BLaER1 (cell line): ENCODE measurements around the gene OR2T1.
"Not testable (repeated sequence)": the region's sequence is repeated elsewhere in the genome, so short reads cannot be mapped to it uniquely, and the experiment has no call there.

Experiments used
- H3K27ac ChIP-seq: shearing (Covaris generic); formaldehyde crosslinking; 2 replicates; pipeline ENCODE4 v1.8.1; 2022
- H3K27me3 ChIP-seq: shearing (Covaris generic); formaldehyde crosslinking; 2 replicates; pipeline ENCODE4 v1.8.1; 2022
- H3K36me3 ChIP-seq: shearing (Covaris generic); formaldehyde crosslinking; 2 replicates; pipeline ENCODE4 v1.8.1; 2022
- H3K4me1 ChIP-seq: shearing (Covaris generic); formaldehyde crosslinking; 2 replicates; pipeline ENCODE4 v1.8.1; 2022
- H3K4me2 ChIP-seq: shearing (Covaris generic); formaldehyde crosslinking; 2 replicates; pipeline ENCODE4 v1.8.1; 2022
- H3K4me3 ChIP-seq: shearing (Covaris generic); formaldehyde crosslinking; 2 replicates; pipeline ENCODE4 v1.8.1; 2022
- H3K9ac ChIP-seq: shearing (Covaris generic); formaldehyde crosslinking; 2 replicates; pipeline ENCODE4 v1.8.1; 2022
- H3K9me3 ChIP-seq: shearing (Covaris generic); formaldehyde crosslinking; 2 replicates; pipeline ENCODE4 v1.8.1; 2022
- H4K20me1 ChIP-seq: shearing (Covaris generic); formaldehyde crosslinking; 2 replicates; pipeline ENCODE4 v1.8.1; 2022

OR2T1 gene

DNA sequence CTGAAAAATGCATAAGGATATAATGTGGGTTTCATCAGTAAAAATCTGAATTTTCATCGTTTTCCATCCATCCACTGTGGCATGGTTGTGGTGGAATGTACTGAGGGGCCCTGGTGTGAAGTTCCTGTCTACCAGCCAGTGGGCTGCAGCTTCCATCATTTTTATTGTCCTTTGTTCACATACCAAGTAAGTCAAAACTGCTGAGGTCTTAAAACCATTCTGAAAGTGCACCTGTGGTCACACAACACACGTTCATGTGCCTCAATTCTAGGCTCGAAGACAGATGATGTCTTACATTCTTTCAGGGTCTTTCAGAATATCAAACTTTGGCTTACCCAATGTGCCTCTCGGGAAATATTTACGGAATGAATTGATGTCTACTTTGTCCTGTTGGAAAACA lies 36.4 kb downstream of the OR2T1 start:
- not testable (repeated sequence) for H3K36me3 ChIP-seq, H3K4me2 ChIP-seq, H3K27me3 ChIP-seq, H3K27ac ChIP-seq, H3K4me3 ChIP-seq, H3K4me1 ChIP-seq, H3K9me3 ChIP-seq, H3K9ac ChIP-seq, H4K20me1 ChIP-seq

DNA sequence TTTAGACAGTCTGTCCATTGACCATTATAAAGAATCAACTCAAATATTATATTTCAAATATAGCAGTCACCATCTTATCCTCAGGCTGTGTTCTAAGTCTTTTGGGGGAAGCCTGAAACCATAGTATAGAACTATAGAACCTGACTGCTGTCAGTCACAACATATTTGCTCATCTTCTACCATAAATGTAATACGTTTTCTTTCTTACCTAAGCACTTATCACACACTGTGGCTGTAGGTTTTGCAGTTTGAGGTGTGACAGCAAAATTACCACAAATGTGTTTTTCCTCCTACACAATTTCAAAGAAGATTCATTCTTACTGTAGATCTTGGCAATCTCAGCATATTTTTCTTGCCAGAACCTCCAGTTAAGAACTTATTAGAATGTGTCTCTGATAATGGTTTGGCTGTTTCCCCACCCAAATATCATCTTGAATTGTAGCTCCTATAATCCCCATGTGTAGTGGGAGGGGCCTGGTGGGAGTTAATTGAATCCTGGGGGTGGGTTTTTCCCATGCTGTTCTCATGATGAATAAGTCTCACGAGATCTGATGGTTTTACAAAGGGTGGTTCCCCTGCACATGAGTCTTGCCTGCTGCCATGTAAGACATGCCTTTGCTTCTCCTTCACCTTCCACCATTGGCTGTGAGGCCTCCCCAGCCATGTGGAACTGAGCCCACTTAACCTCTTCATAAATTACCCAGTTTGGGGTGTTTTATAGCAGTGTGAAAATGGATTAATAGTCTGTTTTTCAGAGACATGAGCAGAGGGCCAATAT lies 39.8 kb downstream of the OR2T1 start:
- not testable (repeated sequence) for H3K4me3 ChIP-seq, H3K27ac ChIP-seq, H3K36me3 ChIP-seq, H3K9ac ChIP-seq, H3K27me3 ChIP-seq, H3K9me3 ChIP-seq, H4K20me1 ChIP-seq, H3K4me1 ChIP-seq, H3K4me2 ChIP-seq

DNA sequence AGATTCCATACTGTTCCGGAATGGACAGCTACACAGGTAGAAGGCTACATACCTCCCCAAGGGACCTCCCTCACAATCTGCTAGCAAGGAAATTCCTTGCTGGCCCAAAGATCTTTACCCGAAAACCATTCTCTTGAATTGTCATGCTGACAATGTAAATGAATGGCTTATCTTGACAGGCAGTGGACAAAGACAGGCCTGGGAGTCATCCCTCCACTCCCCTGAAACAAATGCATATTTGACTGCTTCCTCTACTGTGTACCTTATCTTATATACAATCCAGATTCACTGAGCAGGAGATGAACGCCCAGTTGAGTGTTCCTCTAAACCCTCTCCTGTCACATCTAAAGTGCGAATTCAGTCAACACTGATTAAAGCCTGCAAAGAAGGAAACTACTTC lies 41.8 kb downstream of the OR2T1 start:
- H3K4me1 ChIP-seq, H3K27me3 ChIP-seq, H3K36me3 ChIP-seq, H3K27ac ChIP-seq, H3K9ac ChIP-seq, H4K20me1 ChIP-seq, H3K4me2 ChIP-seq, H3K9me3 ChIP-seq, H3K4me3 ChIP-seq: not testable (repeated sequence)

DNA sequence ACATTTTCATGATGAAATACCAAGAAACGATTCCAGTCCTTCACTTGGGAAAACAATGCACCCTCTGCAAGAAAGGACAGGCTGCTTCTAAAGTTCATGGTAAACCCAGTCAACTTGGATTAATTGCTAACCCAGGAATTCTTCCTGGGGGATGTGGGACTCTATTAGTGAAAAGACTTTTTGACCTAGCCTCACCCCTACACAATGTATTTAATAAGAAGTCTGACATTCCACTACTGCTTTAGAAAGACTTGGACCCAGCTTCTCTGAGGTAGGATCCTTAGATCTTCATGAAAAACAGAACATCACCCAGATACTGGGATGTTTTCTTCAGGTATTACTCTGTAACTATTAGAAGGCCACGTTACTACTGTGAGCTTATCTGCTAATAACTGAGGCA lies 42.6 kb downstream of the OR2T1 start, which contains the start of gene OR2T2:
Gene OR2T2, plus strand, starts transcription at position 239 of the 400 bp plus-strand sequence. CDS start 7,161 bp downstream, outside the sequence.
- H3K9me3 ChIP-seq, H3K4me2 ChIP-seq, H4K20me1 ChIP-seq, H3K27ac ChIP-seq, H3K36me3 ChIP-seq, H3K4me3 ChIP-seq, H3K9ac ChIP-seq, H3K27me3 ChIP-seq, H3K4me1 ChIP-seq: not testable (repeated sequence)

DNA sequence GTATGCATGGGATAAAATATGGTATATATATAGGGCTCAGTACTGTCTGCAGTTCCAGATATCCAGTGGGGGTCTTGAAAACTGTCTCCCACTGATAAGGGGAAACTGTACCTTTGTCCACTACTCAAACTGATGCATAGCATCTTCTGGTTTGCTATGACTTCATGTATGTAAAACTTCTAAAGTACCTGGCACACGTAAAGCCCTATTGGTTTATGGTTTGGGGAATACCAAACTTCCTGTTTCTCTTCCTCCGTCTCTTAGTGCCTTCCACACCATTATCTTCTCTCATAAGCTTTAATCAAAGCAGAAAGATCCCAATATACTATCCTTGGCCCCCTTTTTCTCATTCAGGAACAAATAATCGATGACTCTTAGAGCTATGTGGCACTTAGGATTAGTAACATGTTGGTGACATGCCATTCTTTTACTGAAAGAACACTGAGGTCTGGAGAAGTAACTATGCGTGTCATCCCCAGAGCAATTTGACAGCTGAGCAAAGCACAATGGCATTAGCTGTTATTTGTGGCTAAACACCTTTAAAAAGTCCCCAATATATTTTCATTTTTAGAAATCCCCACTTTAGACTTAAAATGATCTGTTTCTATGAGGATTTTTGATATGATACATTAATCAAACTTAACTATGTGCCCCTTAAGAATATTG lies 45.7 kb downstream of the OR2T1 start:
- not testable (repeated sequence) for H3K4me2 ChIP-seq, H3K27ac ChIP-seq, H3K4me3 ChIP-seq, H3K27me3 ChIP-seq, H3K36me3 ChIP-seq, H3K9me3 ChIP-seq, H3K4me1 ChIP-seq, H4K20me1 ChIP-seq, H3K9ac ChIP-seq

DNA sequence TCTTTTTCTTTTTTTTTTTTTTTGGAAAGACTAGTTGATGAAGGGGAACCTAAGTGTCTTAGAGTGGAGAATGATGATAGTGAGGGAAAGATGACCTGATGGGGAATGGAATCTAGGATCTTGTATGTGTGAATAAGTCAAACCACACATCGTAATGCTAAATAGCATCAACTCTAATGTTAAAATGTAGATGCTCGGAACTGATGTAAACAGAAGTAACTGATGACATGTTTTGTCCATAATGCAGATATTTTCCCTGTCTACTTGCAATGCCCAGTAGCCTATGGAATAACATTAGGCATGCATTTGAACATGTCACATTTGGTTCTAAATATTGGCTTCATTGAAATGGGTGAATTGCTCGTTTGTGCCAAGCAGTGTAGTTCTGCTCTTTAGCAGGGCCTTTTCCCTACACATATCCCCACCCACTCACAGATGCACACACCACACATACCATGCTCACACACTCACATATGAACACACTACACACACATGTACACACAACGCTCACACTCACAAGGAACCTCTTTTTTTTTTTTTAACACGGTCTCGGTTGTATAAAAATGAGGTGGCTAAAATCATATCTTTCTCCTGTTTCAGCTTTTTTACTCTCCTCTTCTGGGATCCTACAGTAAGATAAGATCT lies 47.1 kb downstream of the OR2T1 start:
- H3K27ac ChIP-seq, H3K36me3 ChIP-seq, H3K9me3 ChIP-seq, H3K4me2 ChIP-seq, H4K20me1 ChIP-seq, H3K4me1 ChIP-seq, H3K27me3 ChIP-seq, H3K9ac ChIP-seq, H3K4me3 ChIP-seq: not testable (repeated sequence)

DNA sequence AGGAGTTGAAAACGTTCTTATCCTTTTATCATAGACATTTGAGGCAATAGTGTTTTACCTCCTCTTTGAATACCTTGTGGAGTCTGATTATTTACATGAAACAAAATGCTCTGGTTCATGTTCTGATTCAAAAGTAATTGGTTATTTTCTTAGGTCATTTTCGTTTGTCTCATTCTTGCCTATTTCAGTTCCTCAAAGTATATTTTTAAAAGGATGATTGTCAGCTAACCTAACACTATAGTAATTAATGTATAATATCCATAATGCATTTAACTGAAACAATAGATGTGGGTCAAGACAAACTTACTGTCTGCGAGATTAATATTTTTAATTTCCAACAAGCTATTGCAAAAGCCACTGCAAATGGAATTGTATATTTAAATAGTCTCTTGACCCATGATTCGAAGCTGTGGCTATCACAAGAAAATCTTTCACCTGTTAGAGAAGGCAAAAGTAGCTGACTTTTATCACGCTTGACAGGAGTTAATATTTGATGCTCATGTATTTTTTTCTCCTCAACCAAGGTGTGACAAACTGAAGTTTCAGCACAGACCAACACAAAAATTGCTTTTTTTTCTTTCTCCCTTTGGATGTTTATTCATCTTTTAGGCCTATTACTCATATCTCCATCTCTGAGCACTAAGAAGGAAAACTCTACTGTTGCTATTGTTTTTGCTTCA lies 47.8 kb downstream of the OR2T1 start:
- not testable (repeated sequence) for H4K20me1 ChIP-seq, H3K36me3 ChIP-seq, H3K9ac ChIP-seq, H3K4me2 ChIP-seq, H3K4me1 ChIP-seq, H3K4me3 ChIP-seq, H3K9me3 ChIP-seq, H3K27me3 ChIP-seq, H3K27ac ChIP-seq

DNA sequence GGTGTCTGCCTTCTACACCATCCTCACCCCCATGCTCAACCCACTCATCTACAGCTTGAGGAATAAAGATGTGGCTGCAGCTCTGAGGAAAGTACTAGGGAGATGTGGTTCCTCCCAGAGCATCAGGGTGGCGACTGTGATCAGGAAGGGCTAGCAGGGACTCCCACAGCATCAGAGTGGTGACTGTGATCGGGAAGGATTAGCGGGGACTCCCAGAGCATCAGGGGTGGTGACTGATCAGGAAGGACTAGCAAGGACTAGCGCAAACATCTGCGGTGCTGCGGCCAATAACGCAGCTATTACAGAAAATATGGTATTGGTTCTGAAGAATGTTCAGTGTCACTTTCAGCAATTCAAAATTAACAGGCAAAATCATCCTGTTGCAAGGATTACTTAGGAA lies 50.8 kb downstream of the OR2T1 start:
- not testable (repeated sequence) for H3K9me3 ChIP-seq, H3K4me3 ChIP-seq, H3K4me1 ChIP-seq, H3K27ac ChIP-seq, H3K9ac ChIP-seq, H3K27me3 ChIP-seq, H4K20me1 ChIP-seq, H3K4me2 ChIP-seq, H3K36me3 ChIP-seq

DNA sequence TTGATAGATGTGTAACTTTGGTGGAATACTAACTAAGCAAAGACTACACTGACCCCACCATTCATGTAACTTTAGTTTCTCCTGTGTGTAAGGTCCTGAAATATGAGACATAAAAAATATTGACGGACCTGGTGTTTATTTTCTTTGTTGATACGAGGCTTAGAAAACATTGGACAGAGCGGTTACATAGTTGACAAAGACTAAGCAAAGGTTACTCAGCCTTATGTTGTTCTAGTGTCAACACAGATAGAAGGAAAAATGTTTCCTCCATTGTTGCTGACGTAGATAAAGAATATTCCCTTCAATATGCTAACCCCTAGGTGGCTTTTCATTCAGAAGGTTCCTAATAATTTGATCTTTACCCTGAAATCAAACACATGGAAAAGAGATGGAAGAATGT lies 52.2 kb downstream of the OR2T1 start:
- not testable (repeated sequence) for H3K27me3 ChIP-seq, H3K36me3 ChIP-seq, H3K4me3 ChIP-seq, H3K9me3 ChIP-seq, H3K9ac ChIP-seq, H3K4me1 ChIP-seq, H3K27ac ChIP-seq, H4K20me1 ChIP-seq, H3K4me2 ChIP-seq

DNA sequence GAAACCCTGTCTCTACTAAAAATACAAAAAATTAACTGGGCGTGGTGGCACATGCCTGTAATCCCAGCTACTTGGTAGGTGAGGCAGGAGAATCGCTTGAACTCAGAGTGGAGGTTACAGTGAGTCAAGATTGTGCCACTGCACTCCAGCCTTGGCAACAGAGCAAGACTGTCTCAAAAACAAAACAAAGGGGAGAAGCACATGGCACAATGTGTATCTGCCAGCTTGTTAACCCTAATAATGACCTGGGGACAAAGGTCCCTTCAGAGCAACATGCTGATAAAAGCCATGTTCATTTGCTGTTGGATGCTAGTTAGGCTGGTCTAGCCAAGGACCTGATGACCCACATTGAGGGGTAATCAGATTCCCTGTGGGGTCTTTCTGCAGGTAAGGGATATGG lies 53.8 kb downstream of the OR2T1 start:
- H3K27ac ChIP-seq, H3K4me1 ChIP-seq, H3K4me3 ChIP-seq, H3K4me2 ChIP-seq, H3K27me3 ChIP-seq, H3K9me3 ChIP-seq, H3K36me3 ChIP-seq, H3K9ac ChIP-seq, H4K20me1 ChIP-seq: not testable (repeated sequence)
